GM19328 (cell line): Measurements from ENCODE around the gene SAPCD1.
"Not testable (repeated sequence)": the region's sequence is repeated elsewhere in the genome, so short reads cannot be mapped to it uniquely, and the experiment has no call there.

Experiments used
- ATAC-seq: cut with Tn5 transposase; IDR thresholded peaks from one replicate; pipeline ENCODE4 v1.9.1; 2021; ENCODE audit warnings: mild to moderate bottlenecking, moderate library complexity; ENCODE audit not compliant: unreplicated experiment

SAPCD1 gene

GRCh38 chr6:31795616-31796298 is 33.3 kb downstream of the SAPCD1 start, which contains the start of gene VARS1:
Gene VARS1, minus strand, starts transcription at chr6:31795752. Its CDS starts 535 bp downstream, at chr6:31795217.
- ATAC-seq = peak; percentile 60

GRCh38 chr6:31796993-31797385 is 34.5 kb downstream of the SAPCD1 start:
- no peak for ATAC-seq

GRCh38 chr6:31797588-31797987 is 35.1 kb downstream of the SAPCD1 start:
- no peak for ATAC-seq

- ATAC-seq = no peak
These were observed 37.3 kb downstream of the SAPCD1 start for GRCh38 chr6:31799781-31800180.

- ATAC-seq = not testable (repeated sequence)
These were observed 38.8 kb downstream of the SAPCD1 start for GRCh38 chr6:31801031-31801927.

GRCh38 chr6:31805939-31806469 is 43.5 kb downstream of the SAPCD1 start:
- ATAC-seq = no peak

- peak; percentile 89 for ATAC-seq
These were observed 44.2 kb downstream of the SAPCD1 start, which contains the start of gene LSM2 for GRCh38 chr6:31806470-31807272. Gene LSM2, minus strand, starts transcription at chr6:31806966. Its CDS starts 209 bp downstream, at chr6:31806757.

GRCh38 chr6:31808599-31808998 is 46.1 kb downstream of the SAPCD1 start:
- not testable (repeated sequence) for ATAC-seq

GRCh38 chr6:31811645-31812044 is 49.2 kb downstream of the SAPCD1 start:
- ATAC-seq = no peak

- no peak for ATAC-seq
These were observed 51.0 kb downstream of the SAPCD1 start for GRCh38 chr6:31813465-31813849.
